ENCODE measurements around the gene TMC6.

DNA sequence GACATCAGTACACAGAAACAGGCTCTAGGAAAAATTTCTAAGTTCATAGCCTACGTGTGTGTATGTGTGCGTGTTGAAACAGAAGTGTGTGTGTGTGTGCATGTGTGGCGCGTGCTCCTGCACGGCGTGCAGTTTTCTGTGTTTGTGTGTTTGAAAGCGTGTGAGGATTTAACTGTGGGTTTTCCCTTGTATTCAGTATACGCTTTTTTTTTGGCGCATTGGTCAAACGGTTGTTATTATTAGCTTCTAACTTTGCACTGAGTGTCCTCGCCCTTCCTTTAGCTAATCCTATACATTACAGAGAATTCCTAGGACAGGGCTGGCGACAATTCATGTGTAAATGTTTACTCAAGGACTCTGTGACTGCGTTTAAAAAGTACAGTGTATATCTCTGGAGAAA, 23.0 kb downstream of the TMC6 start:
- TF ChIP-seq, protein P1, sequence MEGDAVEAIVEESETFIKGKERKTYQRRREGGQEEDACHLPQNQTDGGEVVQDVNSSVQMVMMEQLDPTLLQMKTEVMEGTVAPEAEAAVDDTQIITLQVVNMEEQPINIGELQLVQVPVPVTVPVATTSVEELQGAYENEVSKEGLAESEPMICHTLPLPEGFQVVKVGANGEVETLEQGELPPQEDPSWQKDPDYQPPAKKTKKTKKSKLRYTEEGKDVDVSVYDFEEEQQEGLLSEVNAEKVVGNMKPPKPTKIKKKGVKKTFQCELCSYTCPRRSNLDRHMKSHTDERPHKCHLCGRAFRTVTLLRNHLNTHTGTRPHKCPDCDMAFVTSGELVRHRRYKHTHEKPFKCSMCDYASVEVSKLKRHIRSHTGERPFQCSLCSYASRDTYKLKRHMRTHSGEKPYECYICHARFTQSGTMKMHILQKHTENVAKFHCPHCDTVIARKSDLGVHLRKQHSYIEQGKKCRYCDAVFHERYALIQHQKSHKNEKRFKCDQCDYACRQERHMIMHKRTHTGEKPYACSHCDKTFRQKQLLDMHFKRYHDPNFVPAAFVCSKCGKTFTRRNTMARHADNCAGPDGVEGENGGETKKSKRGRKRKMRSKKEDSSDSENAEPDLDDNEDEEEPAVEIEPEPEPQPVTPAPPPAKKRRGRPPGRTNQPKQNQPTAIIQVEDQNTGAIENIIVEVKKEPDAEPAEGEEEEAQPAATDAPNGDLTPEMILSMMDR (CRISPR knock-in tag; IDR thresholded peaks at IDR 0.05), result no peak
- TF ChIP-seq ZNF138 (CRISPR knock-in tag; IDR thresholded peaks at IDR 0.05; ENCODE audit: low read depth) (no peak), CHD2 (IDR thresholded peaks at IDR 0.05; ENCODE audit: low read depth, low read length) (no peak), ZNF564 (CRISPR knock-in tag; IDR thresholded peaks at IDR 0.05) (no peak)
- TF ChIP-seq, protein P2, sequence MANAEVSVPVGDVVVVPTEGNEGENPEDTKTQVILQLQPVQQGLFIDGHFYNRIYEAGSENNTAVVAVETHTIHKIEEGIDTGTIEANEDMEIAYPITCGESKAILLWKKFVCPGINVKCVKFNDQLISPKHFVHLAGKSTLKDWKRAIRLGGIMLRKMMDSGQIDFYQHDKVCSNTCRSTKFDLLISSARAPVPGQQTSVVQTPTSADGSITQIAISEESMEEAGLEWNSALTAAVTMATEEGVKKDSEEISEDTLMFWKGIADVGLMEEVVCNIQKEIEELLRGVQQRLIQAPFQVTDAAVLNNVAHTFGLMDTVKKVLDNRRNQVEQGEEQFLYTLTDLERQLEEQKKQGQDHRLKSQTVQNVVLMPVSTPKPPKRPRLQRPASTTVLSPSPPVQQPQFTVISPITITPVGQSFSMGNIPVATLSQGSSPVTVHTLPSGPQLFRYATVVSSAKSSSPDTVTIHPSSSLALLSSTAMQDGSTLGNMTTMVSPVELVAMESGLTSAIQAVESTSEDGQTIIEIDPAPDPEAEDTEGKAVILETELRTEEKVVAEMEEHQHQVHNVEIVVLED (CRISPR knock-in tag; IDR thresholded peaks at IDR 0.05; ENCODE audit: borderline replicate concordance), result no peak

Measured in HepG2 (cell line).